ENCODE data around the gene MAGED4. TPM values are rescaled to one million over a fixed set of nuclear protein-coding genes. Genes with fewer than 3 reads are reported as not detected.
"Not testable (repeated sequence)": the region's sequence is repeated elsewhere in the genome, so short reads cannot be mapped to it uniquely, and the experiment has no call there.

MAGED4 gene
- polyA plus RNA-seq, 3 donors, result not detected

DNA sequence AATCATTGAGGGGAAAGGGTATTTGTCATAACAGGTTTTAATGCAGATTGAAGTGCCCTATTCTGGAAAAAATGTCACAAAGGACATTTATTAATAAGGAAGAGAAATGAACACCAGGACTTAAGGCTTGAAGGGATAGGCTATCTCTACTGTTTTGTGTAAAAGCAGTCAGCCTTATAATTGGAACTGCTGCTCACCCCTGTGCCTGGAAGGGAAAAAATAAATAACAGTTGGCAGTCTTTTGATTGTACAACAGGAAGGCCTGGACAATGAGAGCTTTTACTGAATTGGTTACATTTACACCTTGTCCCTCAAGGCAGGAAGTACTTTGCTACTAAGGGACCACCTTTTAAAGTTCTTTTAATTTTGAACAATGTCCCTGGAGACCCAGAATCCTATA is 17.8 kb upstream of the MAGED4 start:
- Histone ChIP-seq H3K79me2 (ENCODE audit: insufficient read depth, low read length) (no peaks in the 10 kb centered on the region), H3K4me3 (replicated peaks in 1 of 3; ENCODE audit: low read depth in 2 of 3, low read length in 3 of 3) (no peak overlapping the region), H3K9me3 (replicated peaks in 1 of 2; ENCODE audit: control insufficient read depth in 1 of 2, insufficient read depth in 1 of 2, low read length in 2 of 2) (peaks cover 4 to 6% of the 10 kb centered on the region in 2 donors), H3K9ac (ENCODE audit: insufficient read depth, low read length, poor library complexity, severe bottlenecking) (no peak overlapping the region), H3K4me2 (replicated peaks; ENCODE audit: extremely low read depth, low read length, poor library complexity, severe bottlenecking) (no peak overlapping the region), H3K27me3 (ENCODE audit: control insufficient read depth in 2 of 2, insufficient read depth in 2 of 2, low read length in 2 of 2) (no peaks in the 10 kb centered on the region), H3K36me3 (replicated peaks in 1 of 2; ENCODE audit: control insufficient read depth in 1 of 2, insufficient read depth in 2 of 2, low read length in 2 of 2) (no peaks in the 10 kb centered on the region), H3K4me1 (ENCODE audit: control insufficient read depth in 1 of 2, insufficient read depth in 2 of 2, low read length in 2 of 2) (no peaks in the 10 kb centered on the region), H2AFZ (ENCODE audit: insufficient read depth, low read depth, low read length, poor library complexity, severe bottlenecking) (no peak overlapping the region), H4K20me1 (ENCODE audit: insufficient read depth, low read length) (no peaks in the 10 kb centered on the region), H3K27ac (ENCODE audit: low read depth in 1 of 2, low read length in 2 of 2) (no peak overlapping the region)
- DNase-seq, result no peak
- Mint-ChIP-seq H3K27ac (no peak overlapping the region), H3K36me3 (no peaks in the 10 kb centered on the region), H3K27me3 (ENCODE audit: low read depth in 3 of 3) (peaks cover 0 to 6% (median under 1%) of the 10 kb centered on the region in 3 donors), H3K4me1 (no peaks in the 10 kb centered on the region), H3K9me3 (peaks cover 0 to 11% (median 3%) of the 10 kb centered on the region in 7 donors), H3K4me3 (no peak overlapping the region)
- TF ChIP-seq, protein P1, sequence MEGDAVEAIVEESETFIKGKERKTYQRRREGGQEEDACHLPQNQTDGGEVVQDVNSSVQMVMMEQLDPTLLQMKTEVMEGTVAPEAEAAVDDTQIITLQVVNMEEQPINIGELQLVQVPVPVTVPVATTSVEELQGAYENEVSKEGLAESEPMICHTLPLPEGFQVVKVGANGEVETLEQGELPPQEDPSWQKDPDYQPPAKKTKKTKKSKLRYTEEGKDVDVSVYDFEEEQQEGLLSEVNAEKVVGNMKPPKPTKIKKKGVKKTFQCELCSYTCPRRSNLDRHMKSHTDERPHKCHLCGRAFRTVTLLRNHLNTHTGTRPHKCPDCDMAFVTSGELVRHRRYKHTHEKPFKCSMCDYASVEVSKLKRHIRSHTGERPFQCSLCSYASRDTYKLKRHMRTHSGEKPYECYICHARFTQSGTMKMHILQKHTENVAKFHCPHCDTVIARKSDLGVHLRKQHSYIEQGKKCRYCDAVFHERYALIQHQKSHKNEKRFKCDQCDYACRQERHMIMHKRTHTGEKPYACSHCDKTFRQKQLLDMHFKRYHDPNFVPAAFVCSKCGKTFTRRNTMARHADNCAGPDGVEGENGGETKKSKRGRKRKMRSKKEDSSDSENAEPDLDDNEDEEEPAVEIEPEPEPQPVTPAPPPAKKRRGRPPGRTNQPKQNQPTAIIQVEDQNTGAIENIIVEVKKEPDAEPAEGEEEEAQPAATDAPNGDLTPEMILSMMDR (IDR thresholded peaks at IDR 0.05), result no peak
- intact Hi-C loops (cut with micrococcal nuclease), result no loop called here

DNA sequence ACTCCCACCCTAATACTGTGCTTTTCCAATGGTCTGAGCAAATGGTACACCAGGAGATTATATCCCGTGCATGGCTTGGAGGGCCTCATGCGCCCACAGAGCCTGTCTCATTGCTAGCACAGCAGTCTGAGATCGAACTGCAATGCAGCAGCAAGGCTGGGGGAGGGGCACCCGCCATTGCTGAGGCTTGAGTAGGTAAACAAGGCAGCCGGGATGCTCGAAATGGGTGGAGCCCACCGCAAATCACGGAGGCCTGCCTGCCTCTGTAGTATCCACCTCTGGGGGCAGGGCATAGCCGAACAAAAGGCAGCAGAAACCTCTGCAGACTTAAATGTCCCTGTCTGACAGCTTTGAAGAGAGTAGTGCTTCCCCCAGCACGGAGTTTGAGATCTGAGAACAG is 13.6 kb upstream of the MAGED4 start:
- H3K4me1 ChIP-seq (ENCODE audit: control insufficient read depth in 1 of 2, insufficient read depth in 2 of 2, low read length in 2 of 2); H3K4me2 ChIP-seq (replicated peaks; ENCODE audit: extremely low read depth, low read length, poor library complexity, severe bottlenecking); intact Hi-C loops (cut with micrococcal nuclease); H4K20me1 ChIP-seq (ENCODE audit: insufficient read depth, low read length); H3K9me3 ChIP-seq (replicated peaks in 1 of 2; ENCODE audit: control insufficient read depth in 1 of 2, insufficient read depth in 1 of 2, low read length in 2 of 2); H3K36me3 Mint-ChIP-seq; H2AFZ ChIP-seq (ENCODE audit: insufficient read depth, low read depth, low read length, poor library complexity, severe bottlenecking); H3K27me3 Mint-ChIP-seq (ENCODE audit: low read depth in 3 of 3); H3K4me1 Mint-ChIP-seq; DNase-seq; H3K9ac ChIP-seq (ENCODE audit: insufficient read depth, low read length, poor library complexity, severe bottlenecking); H3K27ac Mint-ChIP-seq; H3K4me3 Mint-ChIP-seq; H3K4me3 ChIP-seq (replicated peaks in 1 of 3; ENCODE audit: low read depth in 2 of 3, low read length in 3 of 3); H3K27me3 ChIP-seq (ENCODE audit: control insufficient read depth in 2 of 2, insufficient read depth in 2 of 2, low read length in 2 of 2); H3K36me3 ChIP-seq (replicated peaks in 1 of 2; ENCODE audit: control insufficient read depth in 1 of 2, insufficient read depth in 2 of 2, low read length in 2 of 2); H3K27ac ChIP-seq (ENCODE audit: low read depth in 1 of 2, low read length in 2 of 2); H3K79me2 ChIP-seq (ENCODE audit: insufficient read depth, low read length): not testable (repeated sequence)
- H3K9me3 Mint-ChIP-seq, result peaks cover 0 to 12% (median 9%) of the 10 kb centered on the region in 7 donors
- 87% methylated on average over 6 of the region's 10 CpGs for WGBS (ENCODE audit: insufficient coverage)

GRCh38 chrX:52185078-52185453 is 378 bp downstream of the MAGED4 start:
- H3K9me3 Mint-ChIP-seq; H4K20me1 ChIP-seq (ENCODE audit: insufficient read depth, low read length); H3K27me3 ChIP-seq (ENCODE audit: control insufficient read depth in 2 of 2, insufficient read depth in 2 of 2, low read length in 2 of 2); H2AFZ ChIP-seq (ENCODE audit: insufficient read depth, low read depth, low read length, poor library complexity, severe bottlenecking); H3K79me2 ChIP-seq (ENCODE audit: insufficient read depth, low read length); DNase-seq; H3K27me3 Mint-ChIP-seq (ENCODE audit: low read depth in 3 of 3); intact Hi-C loops (cut with micrococcal nuclease); H3K27ac Mint-ChIP-seq; H3K36me3 ChIP-seq (replicated peaks in 1 of 2; ENCODE audit: control insufficient read depth in 1 of 2, insufficient read depth in 2 of 2, low read length in 2 of 2); H3K27ac ChIP-seq (ENCODE audit: low read depth in 1 of 2, low read length in 2 of 2); H3K4me2 ChIP-seq (replicated peaks; ENCODE audit: extremely low read depth, low read length, poor library complexity, severe bottlenecking); H3K36me3 Mint-ChIP-seq; H3K9ac ChIP-seq (ENCODE audit: insufficient read depth, low read length, poor library complexity, severe bottlenecking); H3K9me3 ChIP-seq (replicated peaks in 1 of 2; ENCODE audit: control insufficient read depth in 1 of 2, insufficient read depth in 1 of 2, low read length in 2 of 2); H3K4me3 ChIP-seq (replicated peaks in 1 of 3; ENCODE audit: low read depth in 2 of 3, low read length in 3 of 3); H3K4me1 Mint-ChIP-seq; H3K4me1 ChIP-seq (ENCODE audit: control insufficient read depth in 1 of 2, insufficient read depth in 2 of 2, low read length in 2 of 2); H3K4me3 Mint-ChIP-seq: not testable (repeated sequence)
- no CpG with 5 or more reads among the region's 18 CpGs for WGBS (ENCODE audit: insufficient coverage)

DNA sequence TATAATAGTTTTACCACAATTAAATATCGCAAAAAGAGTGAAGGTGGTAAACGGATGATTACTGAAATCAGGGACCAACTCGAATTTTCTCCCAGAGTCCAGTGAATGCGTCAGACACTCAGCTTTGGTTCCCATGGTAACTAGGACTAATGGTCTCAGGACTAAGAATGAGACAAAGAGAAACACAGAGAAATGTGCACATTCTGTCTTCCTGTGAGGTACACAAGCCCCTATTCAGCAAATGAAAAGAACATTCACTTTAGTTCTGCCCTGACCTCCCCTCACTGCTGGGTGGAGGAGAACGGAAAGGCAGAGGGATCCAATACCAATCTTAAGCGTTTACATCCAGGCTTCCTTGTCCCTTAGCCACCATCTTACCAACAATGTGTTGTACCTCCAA is 26.7 kb downstream of the MAGED4 start:
- H3K4me1 ChIP-seq (ENCODE audit: control insufficient read depth in 1 of 2, insufficient read depth in 2 of 2, low read length in 2 of 2); H3K4me3 ChIP-seq (replicated peaks in 1 of 3; ENCODE audit: low read depth in 2 of 3, low read length in 3 of 3); H4K20me1 ChIP-seq (ENCODE audit: insufficient read depth, low read length); H3K4me2 ChIP-seq (replicated peaks; ENCODE audit: extremely low read depth, low read length, poor library complexity, severe bottlenecking); H3K4me1 Mint-ChIP-seq; H3K9ac ChIP-seq (ENCODE audit: insufficient read depth, low read length, poor library complexity, severe bottlenecking); intact Hi-C loops (cut with micrococcal nuclease); H3K4me3 Mint-ChIP-seq; H3K9me3 Mint-ChIP-seq; H3K36me3 Mint-ChIP-seq; H3K27ac Mint-ChIP-seq; H3K27me3 ChIP-seq (ENCODE audit: control insufficient read depth in 2 of 2, insufficient read depth in 2 of 2, low read length in 2 of 2); H3K79me2 ChIP-seq (ENCODE audit: insufficient read depth, low read length); DNase-seq; H2AFZ ChIP-seq (ENCODE audit: insufficient read depth, low read depth, low read length, poor library complexity, severe bottlenecking); H3K27me3 Mint-ChIP-seq (ENCODE audit: low read depth in 3 of 3); H3K36me3 ChIP-seq (replicated peaks in 1 of 2; ENCODE audit: control insufficient read depth in 1 of 2, insufficient read depth in 2 of 2, low read length in 2 of 2); H3K9me3 ChIP-seq (replicated peaks in 1 of 2; ENCODE audit: control insufficient read depth in 1 of 2, insufficient read depth in 1 of 2, low read length in 2 of 2); H3K27ac ChIP-seq (ENCODE audit: low read depth in 1 of 2, low read length in 2 of 2): not testable (repeated sequence)
- no CpG with 5 or more reads among the region's 6 CpGs for WGBS (ENCODE audit: insufficient coverage)

Measured in CD14-positive monocyte (primary cell).